AG04450 (cell line): ENCODE results near the gene SMAD3. TPM values are rescaled to one million over a fixed set of nuclear protein-coding genes. Genes with fewer than 3 reads are reported as not detected.

Source experiments
- CTCF ChIA-PET: fragments of 300-600, 350-600 bp; formaldehyde crosslinking; extraction: SDS; loops from one replicate; lab custom pipeline; 2022; ENCODE audit warnings: antibody characterized with exemption, inconsistent platforms; lab: Charles Lee
- POLR2A ChIA-PET: fragments of 350-600 bp; formaldehyde crosslinking; extraction: SDS; loops from one replicate; lab custom pipeline; 2021; ENCODE audit warnings: antibody characterized with exemption, inconsistent platforms; lab: Yijun Ruan, JAX
- DNase-seq: peaks from one replicate; pipeline ENCODE4 v3.0.0-alpha.2; 2011; ENCODE audit warnings: low read depth, low spot score
- H3K27ac ChIP-seq: one replicate; pipeline ENCODE4 v1.5.1; 2012; ENCODE audit warnings: low read depth, low read length, control low read depth
- H3K27me3 ChIP-seq: one replicate; pipeline ENCODE4 v1.6.0; 2012; ENCODE audit warnings: low read length; ENCODE audit not compliant: control insufficient read depth, insufficient read depth
- H3K4me3 ChIP-seq: 2 replicates; pipeline ENCODE4 v1.5.1; 2011; ENCODE audit warnings: mild to moderate bottlenecking, low read depth, low read length, control low read depth
- H3K9me3 ChIP-seq: 2 replicates; pipeline ENCODE4 v1.5.1; 2012; ENCODE audit warnings: low read length; ENCODE audit not compliant: control insufficient read depth, insufficient read depth
- CTCF ChIP-seq: IDR thresholded peaks from 2 replicates; pipeline ENCODE4 v1.5.1; 2011; ENCODE audit warnings: low read depth, low read length, control low read depth, inconsistent platforms
- polyA plus RNA-seq: library from polyadenylated mRNA; depleted of rRNA; stranded (reverse); fragments of >200 nt; gene quantifications from 2 replicates; pipeline ENCODE4 v1.2.3, GENCODE V29; 2011

Gene SMAD3
- polyA plus RNA-seq, 1 experiment = 115 TPM

- H3K9me3 ChIP-seq = no peaks in the 10 kb centered on the region
- TF ChIP-seq CTCF = no peak
- H3K4me3 ChIP-seq = no peak overlapping the region
- no peaks in the 10 kb centered on the region for H3K27me3 ChIP-seq
- ChIA-PET POLR2A (interaction anchor here (0.9 to 1.6 kb wide), 6 partner anchors 12 to 65 kb away, joined by 3 to 6 read pairs (median 3); partner anchors contain the start of gene SMAD3), CTCF (interaction anchor here (1.5 to 1.8 kb wide), 2 partner anchors 133 to 135 kb away, joined by 4 to 8 read pairs; no protein-coding TSS in a partner anchor)
- H3K27ac ChIP-seq = peak overlapping the region; percentile 57
- DNase-seq = no peak
These were observed 15.6 kb downstream of the SMAD3 start for GRCh38 chr15:67080900-67081431.

DNA sequence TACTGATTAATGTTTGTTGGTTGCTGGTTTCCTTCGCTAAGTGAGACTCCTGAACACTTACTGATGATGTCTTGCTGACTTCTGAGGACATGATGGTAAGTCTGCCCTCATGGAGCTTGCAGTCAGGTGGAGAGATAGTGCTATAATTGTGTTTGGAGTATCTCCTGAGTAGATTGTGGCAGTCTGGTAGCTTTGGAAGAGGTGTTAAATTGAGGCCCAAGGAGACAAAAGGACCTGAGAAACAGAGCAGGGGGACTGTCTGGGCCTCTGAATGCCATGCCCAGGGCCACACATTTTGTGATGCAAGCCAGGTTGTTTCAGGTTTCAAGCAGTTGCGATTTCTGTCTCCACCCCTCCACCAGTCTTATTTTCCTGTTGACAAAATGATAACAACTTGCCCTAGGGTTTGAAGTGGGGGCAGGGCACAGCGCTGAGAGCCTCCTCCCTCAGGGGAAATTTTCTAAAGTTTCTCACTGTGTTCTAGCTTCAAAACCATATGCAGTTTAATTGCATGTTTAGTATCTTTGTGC, 16.7 kb downstream of the SMAD3 start:
- CTCF ChIA-PET = interaction anchor here (1.7 kb wide), 1 partner anchor 134 kb away, joined by 3 read pairs; no protein-coding TSS in a partner anchor
- POLR2A ChIA-PET = interaction anchor here (1.0 to 2.1 kb wide), 4 partner anchors 16 to 64 kb away, joined by 3 to 7 read pairs (median 4); partner anchors contain the start of gene SMAD3

GRCh38 chr15:67083135-67083762, 17.8 kb downstream of the SMAD3 start:
- POLR2A ChIA-PET = interaction anchor here (1.0 to 2.1 kb wide), 2 partner anchors 24 to 34 kb away, joined by 4 to 7 read pairs; no protein-coding TSS in a partner anchor

More for the DNA sequence above, 16.7 kb downstream of the SMAD3 start:
- H3K9me3 ChIP-seq = no peaks in the 10 kb centered on the region
- H3K27me3 ChIP-seq = no peaks in the 10 kb centered on the region
- no peak for TF ChIP-seq CTCF
- no peak for DNase-seq
- no peak overlapping the region for H3K27ac ChIP-seq
- no peak overlapping the region for H3K4me3 ChIP-seq

GRCh38 chr15:67084561-67084960, 19.2 kb downstream of the SMAD3 start:
- CTCF ChIA-PET = no interaction called here
- POLR2A ChIA-PET = interaction anchor here (0.7 to 1.1 kb wide), 3 partner anchors 12 to 83 kb away, joined by 3 to 6 read pairs (median 4); no protein-coding TSS in a partner anchor
- Histone ChIP-seq H3K27me3 (no peaks in the 10 kb centered on the region), H3K27ac (no peak overlapping the region), H3K4me3 (no peak overlapping the region), H3K9me3 (no peaks in the 10 kb centered on the region)
- no peak for DNase-seq
- TF ChIP-seq CTCF = no peak

More at GRCh38 chr15:67083135-67083762, 17.8 kb downstream of the SMAD3 start:
- Histone ChIP-seq H3K9me3 (no peaks in the 10 kb centered on the region), H3K27ac (peak overlapping the region; percentile 42), H3K4me3 (peak overlapping the region; percentile 1; the same call in 1 of the 2 replicates), H3K27me3 (no peaks in the 10 kb centered on the region)
- CTCF ChIA-PET = interaction anchor here (0.6 to 1.7 kb wide), 2 partner anchors 40 to 135 kb away, joined by 3 to 7 read pairs; no protein-coding TSS in a partner anchor
- no peak for DNase-seq
- TF ChIP-seq CTCF = no peak
